A549 (cell line): ENCODE measurements around the gene DNMT3B. TPM values are rescaled to one million over a fixed set of nuclear protein-coding genes. Genes with fewer than 3 reads are reported as not detected.
A peak's percentile ranks its signal among the peaks of the same experiment; 100 is the strongest.

Experiments
- ATAC-seq, 2 experiments: fragments of 200-7000 bp in 1 of 2; fragments of >200 bp in 1 of 2; cut with Nextera tagmentation in 1 of 2; cut with Tn5 transposase in 1 of 2; 3 replicates each; pipeline versions ENCODE4 v1.8.0 to v1.9.1; 2018 to 2020; ENCODE audit warnings: mild to moderate bottlenecking in 1 of 2, moderate library complexity in 1 of 2
- CTCF ChIA-PET: fragments of 300-600 bp; sonication (Branson Sonifier 250); formaldehyde crosslinking; extraction: SDS; loops from one replicate; lab custom pipeline; 2021; ENCODE audit warnings: antibody characterized with exemption, inconsistent platforms; lab: Yijun Ruan, JAX
- POLR2A ChIA-PET: fragments of 350-600 bp; formaldehyde crosslinking; extraction: SDS; loops from one replicate; lab custom pipeline; 2021; ENCODE audit warnings: antibody characterized with exemption, inconsistent platforms; lab: Yijun Ruan, JAX
- DNase-seq, 2 experiments: peaks; one replicate each; pipeline versions ENCODE4 v3.0.0 to v3.0.0-alpha.2; 2011 to 2016; ENCODE audit warnings: low read depth in 1 of 2, low spot score in 1 of 2
- FAIRE-seq: peaks from 2 replicates; lab custom pipeline; 2011; peaks lifted over from hg19 to GRCh38; lab: Jason Lieb, UNC
- H3K27ac ChIP-seq, 2 experiments: fragments of >200 bp; sonication (Bioruptor Twin); formaldehyde crosslinking; 3 replicates each; pipeline ENCODE4 v1.5.1; 2016 to 2017
- H3K4me1 ChIP-seq: fragments of >200 bp; sonication (Bioruptor Twin); formaldehyde crosslinking; 3 replicates; pipeline ENCODE4 v1.6.1; 2016
- H3K4me2 ChIP-seq: fragments of >200 bp; sonication (Bioruptor Twin); formaldehyde crosslinking; 3 replicates; pipeline ENCODE4 v1.6.1; 2016
- H3K4me3 ChIP-seq: fragments of >200 bp; sonication (Bioruptor Twin); formaldehyde crosslinking; 3 replicates; pipeline ENCODE4 v1.5.1; 2016
- H3K9me3 ChIP-seq: fragments of >200 bp; sonication (Bioruptor Twin); formaldehyde crosslinking; 3 replicates; pipeline ENCODE4 v1.6.1; 2016
- ATOH8 ChIP-seq: fragments of 250-450 bp; sonication (Bioruptor Pico); IDR thresholded peaks from 2 replicates; pipeline ENCODE4 v1.5.0; 2020; ENCODE audit warnings: low read depth, mild to moderate bottlenecking, moderate library complexity
- BCL3 ChIP-seq: fragments of >200 bp; sonication (Bioruptor Twin); formaldehyde crosslinking; IDR thresholded peaks from 3 replicates; pipeline ENCODE4 v1.6.1; 2016
- CEBPB ChIP-seq, 2 experiments: fragments of >200 bp in 1 of 2; sonication (Bioruptor Twin) in 1 of 2; formaldehyde crosslinking in 1 of 2; IDR thresholded peaks; 2 replicates each; pipeline ENCODE4 v1.6.1; 2012 to 2016
- CHD2 ChIP-seq: fragments of 150-350 bp; IDR thresholded peaks from 2 replicates; pipeline ENCODE4 v1.6.1; 2014; ENCODE audit warnings: low read length; ENCODE audit not compliant: partially characterized antibody
- E2F6 ChIP-seq: IDR thresholded peaks from 2 replicates; pipeline ENCODE4 v1.6.1; 2012; ENCODE audit warnings: low read depth, borderline replicate concordance
- EHF ChIP-seq: fragments of 250-450 bp; sonication (Bioruptor Pico); IDR thresholded peaks from 2 replicates; pipeline ENCODE4 v1.5.0; 2020; ENCODE audit warnings: mild to moderate bottlenecking
- EHMT2 ChIP-seq: fragments of 200-600 bp; sonication (generic); IDR thresholded peaks from 2 replicates; pipeline ENCODE4 v1.6.1; 2016; ENCODE audit warnings: antibody characterized with exemption, low read depth, mild to moderate bottlenecking, moderate library complexity
- ELK1 ChIP-seq: fragments of 150-350 bp; IDR thresholded peaks from 2 replicates; pipeline ENCODE4 v1.6.1; 2014; ENCODE audit warnings: low read depth, mild to moderate bottlenecking, low read length
- HES2 ChIP-seq: fragments of >200 bp; sonication (Bioruptor Twin); formaldehyde crosslinking; IDR thresholded peaks from 2 replicates; pipeline ENCODE4 v1.6.1; 2016
- HEYL ChIP-seq: fragments of 250-450 bp; sonication (Bioruptor Pico); IDR thresholded peaks from 2 replicates; pipeline ENCODE4 v1.8.0; 2021; ENCODE audit warnings: mild to moderate bottlenecking, moderate library complexity
- HOXB13 ChIP-seq: fragments of 250-450 bp; sonication (Bioruptor Pico); IDR thresholded peaks from 2 replicates; pipeline ENCODE4 v1.5.0; 2020; ENCODE audit warnings: low read depth, mild to moderate bottlenecking, moderate library complexity
- JUNB ChIP-seq: fragments of >200 bp; sonication (Bioruptor Twin); formaldehyde crosslinking; IDR thresholded peaks from 2 replicates; pipeline ENCODE4 v1.6.1; 2016
- MAZ ChIP-seq: fragments of 150-350 bp; IDR thresholded peaks from 2 replicates; pipeline ENCODE4 v1.6.1; 2014; ENCODE audit warnings: antibody characterized with exemption, low read depth, low read length, borderline replicate concordance
- NFE2L2 ChIP-seq: fragments of 150-350 bp; conservative IDR thresholded peaks from 2 replicates; pipeline ENCODE4 v1.6.1; 2014; ENCODE audit warnings: low read length
- PBX3 ChIP-seq: IDR thresholded peaks from 2 replicates; pipeline ENCODE4 v1.6.1; 2012
- PHF8 ChIP-seq: fragments of 200-600 bp; sonication (generic); IDR thresholded peaks from 2 replicates; pipeline ENCODE4 v1.6.1; 2016; ENCODE audit warnings: low read depth, mild to moderate bottlenecking, antibody characterized with exemption, moderate library complexity, borderline replicate concordance
- POLR2A ChIP-seq: IDR thresholded peaks from 2 replicates; pipeline ENCODE4 v1.6.1; 2012; ENCODE audit warnings: mild to moderate bottlenecking, low read length
- RARB ChIP-seq: fragments of 250-450 bp; sonication (Bioruptor Pico); IDR thresholded peaks from 2 replicates; pipeline ENCODE4 v1.8.0; 2021; ENCODE audit warnings: mild to moderate bottlenecking, moderate library complexity
- SMC3 ChIP-seq: fragments of >200 bp; sonication (Bioruptor Twin); formaldehyde crosslinking; IDR thresholded peaks from 3 replicates; pipeline ENCODE4 v1.6.1; 2018; ENCODE audit warnings: inconsistent platforms
- SREBF2 ChIP-seq: fragments of 450-650 bp; IDR thresholded peaks from 2 replicates; pipeline ENCODE4 v1.6.1; 2014; ENCODE audit warnings: mild to moderate bottlenecking, moderate library complexity
- WGBS: methylation state at CpG from one replicate; pipeline ENCODE4 v1.1.6; 2017; ENCODE audit errors: missing lambda C conversion rate; 5-methylcytosine and 5-hydroxymethylcytosine counted together
- polyA plus RNA-seq, 4 experiments: library from polyadenylated mRNA; depleted of rRNA in 3 of 4; stranded (reverse); fragments of >200 nt; fragmentation: RNase III in 1 of 4; extraction: RNeasy Plus Mini Kit Qiagen cat#74134 plus additional on column Dnase treatment in 1 of 4; gene quantifications; 2 replicates in 3 of 4; 3 replicates in 1 of 4; pipeline ENCODE4 v1.2.3, GENCODE V29; 2011 to 2017

DNMT3B gene
- polyA plus RNA-seq, 2 of the 4 experiments (the other 2 are of a cell fraction): 5.2 to 11.3 TPM

- Histone ChIP-seq H3K4me3 (no peak overlapping the region), H3K9me3 (no peaks in the 10 kb centered on the region), H3K4me1 (peaks cover 40% of the 10 kb centered on the region), H3K4me2 (0 out of 3 replicates have a peak overlapping the region, but pooled peaks have one; percentile 1), H3K27ac (no peak overlapping the region; a peak in 1 of 6 replicates)
- ChIA-PET CTCF (interaction anchor here (0.6 to 8.7 kb wide), 5 partner anchors 9 to 410 kb away, joined by 3 to 127 read pairs (median 3); partner anchors contain the start of gene C20orf203), POLR2A (no interaction called here)
- WGBS: 86% methylated on average over 9 of the region's 9 CpGs
- DNase-seq (no peak), ATAC-seq (no peak), FAIRE-seq (no peak)
- TF ChIP-seq HEYL (CRISPR knock-in tag) (no peak), E2F6 (no peak), MAZ (no peak), RARB (no peak), EHMT2 (no peak), BCL3 (no peak), CHD2 (no peak), EHF (CRISPR knock-in tag) (no peak), SREBF2 (no peak), PBX3 (no peak), JUNB (no peak), ATOH8 (CRISPR knock-in tag) (no peak), HES2 (no peak)
Measured at GRCh38 chr20:32767418-32768198, 5.4 kb downstream of the DNMT3B start.

- Histone ChIP-seq H3K4me3 (no peak overlapping the region), H3K9me3 (no peaks in the 10 kb centered on the region), H3K4me1 (peaks cover 39% of the 10 kb centered on the region), H3K4me2 (no peak overlapping the region), H3K27ac (peak overlapping the region in 1 of 2 experiments; percentile 29; a peak in 2 of 6 replicates)
- WGBS: 79% methylated on average over 3 of the region's 3 CpGs
- no peak for TF ChIP-seq PHF8
- TF ChIP-seq RARB: no peak
- TF ChIP-seq NFE2L2: no peak
- TF ChIP-seq SMC3: no peak
- TF ChIP-seq BCL3: no peak
- TF ChIP-seq ATOH8 (CRISPR knock-in tag): no peak
- no peak for TF ChIP-seq ELK1
- TF ChIP-seq HOXB13 (CRISPR knock-in tag): no peak
- TF ChIP-seq CEBPB (IDR thresholded peaks at IDR 0.05): no peak
- no peak for TF ChIP-seq POLR2A
- FAIRE-seq: no peak
- ATAC-seq: no peak
- ChIA-PET POLR2A (no interaction called here), CTCF (no interaction called here)
- DNase-seq: no peak
Measured at GRCh38 chr20:32772046-32772445, 9.9 kb downstream of the DNMT3B start.
